VCaP (cell line): Measurements from ENCODE around the gene ACSM5.
A peak's percentile ranks its signal among the peaks of the same experiment; 100 is the strongest.

Experiments used
- H3K27ac ChIP-seq: fragments of 450-650 bp; 2 replicates; pipeline ENCODE4 v1.5.1; 2017
- CTCF ChIP-seq: fragments of 450-650 bp; conservative IDR thresholded peaks from 2 replicates; pipeline ENCODE4 v1.5.1; 2017; ENCODE audit warnings: mild to moderate bottlenecking, moderate library complexity

The ACSM5 gene

GRCh38 chr16:20380782-20381181 is 28.6 kb upstream of the ACSM5 start:
- no peak for TF ChIP-seq CTCF
- H3K27ac ChIP-seq = no peak overlapping the region

GRCh38 chr16:20382202-20382948 is 27.0 kb upstream of the ACSM5 start:
- H3K27ac ChIP-seq = no peak overlapping the region
- TF ChIP-seq CTCF = no peak

GRCh38 chr16:20383106-20384029 is 26.0 kb upstream of the ACSM5 start:
- peak; percentile 79 for TF ChIP-seq CTCF
- no peak overlapping the region for H3K27ac ChIP-seq

- no peak overlapping the region for H3K27ac ChIP-seq
- peak; percentile 80 for TF ChIP-seq CTCF
Measured at GRCh38 chr16:20385844-20386832, 23.2 kb upstream of the ACSM5 start.

- TF ChIP-seq CTCF = no peak
- H3K27ac ChIP-seq = no peak overlapping the region
Measured at GRCh38 chr16:20387978-20388377, 21.4 kb upstream of the ACSM5 start.

- H3K27ac ChIP-seq = no peak overlapping the region
- TF ChIP-seq CTCF = no peak
Measured at GRCh38 chr16:20388854-20389253, 20.5 kb upstream of the ACSM5 start.
